ENCODE data around the gene RBM33. TPM values are rescaled to one million over a fixed set of nuclear protein-coding genes. Genes with fewer than 3 reads are reported as not detected.

The RBM33 gene
- total and polyA plus RNA-seq, 10 of the 15 experiments (the other 5 are each of a cell fraction or from before 2014, with no cell fraction given): 4.7 to 67.2 (median 24.3) TPM

DNA sequence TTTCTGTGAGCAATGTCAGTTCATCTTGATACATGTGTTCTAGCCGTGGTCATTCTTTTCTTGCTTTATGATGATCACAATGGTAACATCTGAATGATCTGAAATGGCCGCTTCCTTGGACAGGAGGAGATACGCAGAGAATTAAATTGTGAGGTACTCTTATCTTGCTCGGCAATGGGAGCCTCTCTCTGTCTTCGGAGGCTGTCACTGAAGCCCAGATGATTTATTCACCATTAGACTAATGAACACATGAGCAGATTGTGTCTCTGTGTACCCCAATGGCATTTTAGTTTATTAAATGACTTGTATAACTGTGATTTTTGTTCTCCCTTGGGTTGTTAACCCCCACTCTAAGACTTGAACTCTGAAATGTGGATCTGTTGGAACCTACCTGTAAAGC is 38.6 kb downstream of the RBM33 start:
- WGBS (ENCODE audit: insufficient coverage, insufficient replicate concordance, low lambda C conversion rate, missing lambda C conversion rate): 98% methylated on average over 5 of the region's 5 CpGs
- DNase-seq (ENCODE audit: low read depth, low spot score) (no peak), FAIRE-seq (no peak), ATAC-seq (no peak)
- Histone ChIP-seq H3K4me3 (no peak overlapping the region), H4K20me1 (ENCODE audit: control insufficient read depth, insufficient read depth) (0 out of 2 replicates have a peak, but pooled peaks cover 2% of the 10 kb centered on the region), H3K27ac (ENCODE audit: control insufficient read depth, insufficient read depth) (no peak overlapping the region), H2AFZ (ENCODE audit: control insufficient read depth, low read depth, low read length) (no peak overlapping the region), H3K9ac (ENCODE audit: control insufficient read depth, insufficient read depth, low read length) (no peak overlapping the region), H3K79me2 (ENCODE audit: control insufficient read depth, insufficient read depth, low read length) (peaks cover 44% of the 10 kb centered on the region), H3K4me2 (ENCODE audit: control insufficient read depth, insufficient read depth) (no peak overlapping the region), H3K4me1 (ENCODE audit: control insufficient read depth, insufficient read depth, low read length) (peaks cover 7% of the 10 kb centered on the region), H3K27me3 (replicated peaks in 1 of 2; ENCODE audit: control insufficient read depth in 2 of 2, insufficient read depth in 2 of 2, low read length in 1 of 2) (no peaks in the 10 kb centered on the region), H3K9me3 (replicated peaks; ENCODE audit: control insufficient read depth, insufficient read depth, low read length) (no peaks in the 10 kb centered on the region; the same call in 1 of the 3 replicates), H3K36me3 (ENCODE audit: control insufficient read depth in 2 of 2, insufficient read depth in 2 of 2, low read length in 1 of 2) (peaks cover 5 to 24% of the 10 kb centered on the region in 2 experiments)
- no peak for TF ChIP-seq LARP7 (IDR thresholded peaks at IDR 0.05)
- no peak for TF ChIP-seq TCF12 (IDR thresholded peaks at IDR 0.05; ENCODE audit: low read depth, low read length)
- TF ChIP-seq MEF2B (IDR thresholded peaks at IDR 0.05; ENCODE audit: partially characterized antibody, poor library complexity, severe bottlenecking): no peak
- no peak for TF ChIP-seq POLR2A (IDR thresholded peaks at IDR 0.05; ENCODE audit: low read depth, low read length)
- TF ChIP-seq YBX1 (IDR thresholded peaks at IDR 0.05): no peak
- TF ChIP-seq, protein P1, sequence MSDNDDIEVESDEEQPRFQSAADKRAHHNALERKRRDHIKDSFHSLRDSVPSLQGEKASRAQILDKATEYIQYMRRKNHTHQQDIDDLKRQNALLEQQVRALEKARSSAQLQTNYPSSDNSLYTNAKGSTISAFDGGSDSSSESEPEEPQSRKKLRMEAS (IDR thresholded peaks at IDR 0.05; ENCODE audit: low read depth, low read length): no peak
- TF ChIP-seq CHD4 (IDR thresholded peaks at IDR 0.05): no peak
- no peak for TF ChIP-seq IKZF1 (conservative IDR thresholded peaks at IDR 0.05)
- no peak for TF ChIP-seq RBBP5 (conservative IDR thresholded peaks at IDR 0.05)
- no peak for TF ChIP-seq KDM1A (IDR thresholded peaks at IDR 0.05; ENCODE audit: borderline replicate concordance)
- no peak for TF ChIP-seq MTA2 (IDR thresholded peaks at IDR 0.05; ENCODE audit: low read depth)
- TF ChIP-seq, protein P2, sequence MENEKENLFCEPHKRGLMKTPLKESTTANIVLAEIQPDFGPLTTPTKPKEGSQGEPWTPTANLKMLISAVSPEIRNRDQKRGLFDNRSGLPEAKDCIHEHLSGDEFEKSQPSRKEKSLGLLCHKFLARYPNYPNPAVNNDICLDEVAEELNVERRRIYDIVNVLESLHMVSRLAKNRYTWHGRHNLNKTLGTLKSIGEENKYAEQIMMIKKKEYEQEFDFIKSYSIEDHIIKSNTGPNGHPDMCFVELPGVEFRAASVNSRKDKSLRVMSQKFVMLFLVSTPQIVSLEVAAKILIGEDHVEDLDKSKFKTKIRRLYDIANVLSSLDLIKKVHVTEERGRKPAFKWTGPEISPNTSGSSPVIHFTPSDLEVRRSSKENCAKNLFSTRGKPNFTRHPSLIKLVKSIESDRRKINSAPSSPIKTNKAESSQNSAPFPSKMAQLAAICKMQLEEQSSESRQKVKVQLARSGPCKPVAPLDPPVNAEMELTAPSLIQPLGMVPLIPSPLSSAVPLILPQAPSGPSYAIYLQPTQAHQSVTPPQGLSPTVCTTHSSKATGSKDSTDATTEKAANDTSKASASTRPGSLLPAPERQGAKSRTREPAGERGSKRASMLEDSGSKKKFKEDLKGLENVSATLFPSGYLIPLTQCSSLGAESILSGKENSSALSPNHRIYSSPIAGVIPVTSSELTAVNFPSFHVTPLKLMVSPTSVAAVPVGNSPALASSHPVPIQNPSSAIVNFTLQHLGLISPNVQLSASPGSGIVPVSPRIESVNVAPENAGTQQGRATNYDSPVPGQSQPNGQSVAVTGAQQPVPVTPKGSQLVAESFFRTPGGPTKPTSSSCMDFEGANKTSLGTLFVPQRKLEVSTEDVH (IDR thresholded peaks at IDR 0.05; ENCODE audit: low read depth, partially characterized antibody): no peak
- TF ChIP-seq TCF3 (IDR thresholded peaks at IDR 0.05; ENCODE audit: borderline replicate concordance, insufficient read depth, low read depth, low read length): no peak
- intact Hi-C loops (cut with micrococcal nuclease; ENCODE audit: unreplicated experiment): loop anchor here (5.0 kb wide), 1 partner anchor 36 kb away; no protein-coding TSS in a partner anchor
- POLR2A ChIA-PET: interaction anchor here (1.0 kb wide), 1 partner anchor 16 kb away, joined by 3 read pairs; no protein-coding TSS in a partner anchor
- CTCF ChIA-PET: no interaction called here
- RAD21 ChIA-PET (ENCODE audit: unreplicated experiment): no interaction called here
- in situ Hi-C loops (cut with MboI): no loop called here
- BruUV-seq (replicated peaks): no TSS peak
- SMC1A ChIA-PET (ENCODE audit: uncharacterized antibody, unreplicated experiment): no interaction called here
